Gastroesophageal sphincter (tissue), 3 donors: ENCODE results near the gene ZBTB25.

Experiments
- CTCF ChIP-seq, 4 experiments: fragments of 200-600 bp in 2 of 4; fragments of 450-650 bp in 2 of 4; sonication (generic) in 1 of 4; IDR thresholded peaks; one replicate each; pipeline ENCODE4 v1.5.1; 2017 to 2019; ENCODE audit warnings: antibody characterized with exemption in 4 of 4, mild to moderate bottlenecking in 2 of 4, moderate library complexity in 2 of 4
- EP300 ChIP-seq: sonication (generic); formaldehyde crosslinking; IDR thresholded peaks from one replicate; pipeline ENCODE4 v1.6.1; 2017; ENCODE audit warnings: antibody characterized with exemption, mild to moderate bottlenecking
- POLR2A ChIP-seq, 2 donors: fragments of 450-650 bp; IDR thresholded peaks; one replicate each; pipeline ENCODE4 v1.6.1; 2017; ENCODE audit warnings: antibody characterized with exemption in 2 of 2, mild to moderate bottlenecking in 2 of 2, moderate library complexity in 1 of 2

GRCh38 chr14:64518229-64518628 is 14.6 kb upstream of the ZBTB25 start:
- TF ChIP-seq CTCF (IDR thresholded peaks at IDR 0.05) (no peak), POLR2A (IDR thresholded peaks at IDR 0.05) (no peak), EP300 (no peak)
